ENCODE measurements around the gene LMTK3.

- TF ChIP-seq CTCF (IDR thresholded peaks at IDR 0.05) (no peak), JUND (IDR thresholded peaks at IDR 0.05) (no peak), ZBTB33 (IDR thresholded peaks at IDR 0.05; ENCODE audit: borderline replicate concordance, low read depth) (no peak), TCF12 (IDR thresholded peaks at IDR 0.05) (no peak), NFIC (IDR thresholded peaks at IDR 0.05; ENCODE audit: borderline replicate concordance) (no peak), RFX5 (IDR thresholded peaks at IDR 0.05; ENCODE audit: low read length) (no peak)
- TF ChIP-seq, protein P1, sequence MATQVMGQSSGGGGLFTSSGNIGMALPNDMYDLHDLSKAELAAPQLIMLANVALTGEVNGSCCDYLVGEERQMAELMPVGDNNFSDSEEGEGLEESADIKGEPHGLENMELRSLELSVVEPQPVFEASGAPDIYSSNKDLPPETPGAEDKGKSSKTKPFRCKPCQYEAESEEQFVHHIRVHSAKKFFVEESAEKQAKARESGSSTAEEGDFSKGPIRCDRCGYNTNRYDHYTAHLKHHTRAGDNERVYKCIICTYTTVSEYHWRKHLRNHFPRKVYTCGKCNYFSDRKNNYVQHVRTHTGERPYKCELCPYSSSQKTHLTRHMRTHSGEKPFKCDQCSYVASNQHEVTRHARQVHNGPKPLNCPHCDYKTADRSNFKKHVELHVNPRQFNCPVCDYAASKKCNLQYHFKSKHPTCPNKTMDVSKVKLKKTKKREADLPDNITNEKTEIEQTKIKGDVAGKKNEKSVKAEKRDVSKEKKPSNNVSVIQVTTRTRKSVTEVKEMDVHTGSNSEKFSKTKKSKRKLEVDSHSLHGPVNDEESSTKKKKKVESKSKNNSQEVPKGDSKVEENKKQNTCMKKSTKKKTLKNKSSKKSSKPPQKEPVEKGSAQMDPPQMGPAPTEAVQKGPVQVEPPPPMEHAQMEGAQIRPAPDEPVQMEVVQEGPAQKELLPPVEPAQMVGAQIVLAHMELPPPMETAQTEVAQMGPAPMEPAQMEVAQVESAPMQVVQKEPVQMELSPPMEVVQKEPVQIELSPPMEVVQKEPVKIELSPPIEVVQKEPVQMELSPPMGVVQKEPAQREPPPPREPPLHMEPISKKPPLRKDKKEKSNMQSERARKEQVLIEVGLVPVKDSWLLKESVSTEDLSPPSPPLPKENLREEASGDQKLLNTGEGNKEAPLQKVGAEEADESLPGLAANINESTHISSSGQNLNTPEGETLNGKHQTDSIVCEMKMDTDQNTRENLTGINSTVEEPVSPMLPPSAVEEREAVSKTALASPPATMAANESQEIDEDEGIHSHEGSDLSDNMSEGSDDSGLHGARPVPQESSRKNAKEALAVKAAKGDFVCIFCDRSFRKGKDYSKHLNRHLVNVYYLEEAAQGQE (IDR thresholded peaks at IDR 0.05; ENCODE audit: low read depth, low read length), result no peak
Measured at GRCh38 chr19:48558018-48558684, 46.5 kb upstream of the LMTK3 start.

All from SK-N-SH (cell line).